ENCODE measurements around the gene RAD23A.
"Not testable (repeated sequence)": the region's sequence is repeated elsewhere in the genome, so short reads cannot be mapped to it uniquely, and the experiment has no call there.

Gene RAD23A

GRCh38 chr19:12955996-12956395, 10.3 kb downstream of the RAD23A start:
- H3K36me3 Mint-ChIP-seq (ENCODE audit: low read depth), result peaks cover 36% of the 10 kb centered on the region

GRCh38 chr19:12956446-12957388, 11.1 kb downstream of the RAD23A start, which contains the start of gene GADD45GIP1:
Gene GADD45GIP1, minus strand, starts transcription at chr19:12957223. Its CDS starts 11 bp downstream, at chr19:12957212.
- Mint-ChIP-seq H3K4me3 (peak within 1 kb of the TSS; percentile 90), H3K27ac (peak within 1 kb of the TSS; percentile 93), H3K9me3 (no peaks in the 10 kb centered on the region), H3K36me3 (ENCODE audit: low read depth) (peaks cover 30% of the 10 kb centered on the region), H3K27me3 (ENCODE audit: low read depth) (peaks cover 3% of the 10 kb centered on the region), H3K4me1 (ENCODE audit: low read depth) (peaks cover 21% of the 10 kb centered on the region)
- DNase-seq (ENCODE audit: low spot score), result peak; percentile 82

More at GRCh38 chr19:12955996-12956395, 10.3 kb downstream of the RAD23A start:
- Mint-ChIP-seq H3K4me1 (ENCODE audit: low read depth) (peaks cover 21% of the 10 kb centered on the region), H3K27ac (peak overlapping the region; percentile 63), H3K9me3 (no peaks in the 10 kb centered on the region), H3K4me3 (peak overlapping the region; percentile 80), H3K27me3 (ENCODE audit: low read depth) (peaks cover 3% of the 10 kb centered on the region)
- DNase-seq (ENCODE audit: low spot score), result no peak

- DNase-seq (ENCODE audit: low spot score); H3K9me3 Mint-ChIP-seq; H3K27me3 Mint-ChIP-seq (ENCODE audit: low read depth): not testable (repeated sequence)
- Mint-ChIP-seq H3K4me1 (ENCODE audit: low read depth) (peaks cover 20% of the 10 kb centered on the region), H3K36me3 (ENCODE audit: low read depth) (peaks cover 24% of the 10 kb centered on the region), H3K27ac (peak overlapping the region; percentile 93), H3K4me3 (peak overlapping the region; percentile 90)
Measured at GRCh38 chr19:12957389-12957952, 11.8 kb downstream of the RAD23A start.

- DNase-seq (ENCODE audit: low spot score), result no peak
- H3K27me3 Mint-ChIP-seq (ENCODE audit: low read depth), result peaks cover 3% of the 10 kb centered on the region
- H3K27ac Mint-ChIP-seq, result no peak overlapping the region
- peaks cover 17% of the 10 kb centered on the region for H3K4me1 Mint-ChIP-seq (ENCODE audit: low read depth)
- no peaks in the 10 kb centered on the region for H3K9me3 Mint-ChIP-seq
- H3K4me3 Mint-ChIP-seq, result no peak overlapping the region
- H3K36me3 Mint-ChIP-seq (ENCODE audit: low read depth), result peaks cover 8% of the 10 kb centered on the region
Measured at GRCh38 chr19:12959481-12959880, 13.8 kb downstream of the RAD23A start.

GRCh38 chr19:12965017-12965811, 19.6 kb downstream of the RAD23A start:
- Mint-ChIP-seq H3K9me3 (no peaks in the 10 kb centered on the region), H3K27ac (peak overlapping the region; percentile 80)

GRCh38 chr19:12965812-12966135, 20.1 kb downstream of the RAD23A start:
- Mint-ChIP-seq H3K9me3 (no peaks in the 10 kb centered on the region), H3K4me1 (ENCODE audit: low read depth) (peaks cover 6% of the 10 kb centered on the region), H3K27ac (peak overlapping the region; percentile 68), H3K36me3 (ENCODE audit: low read depth) (no peaks in the 10 kb centered on the region), H3K4me3 (peak overlapping the region; percentile 83), H3K27me3 (ENCODE audit: low read depth) (no peaks in the 10 kb centered on the region)
- no peak for DNase-seq (ENCODE audit: low spot score)

More at GRCh38 chr19:12965017-12965811, 19.6 kb downstream of the RAD23A start:
- Mint-ChIP-seq H3K4me3 (peak overlapping the region; percentile 83), H3K27me3 (ENCODE audit: low read depth) (peaks cover under 1% of the 10 kb centered on the region), H3K36me3 (ENCODE audit: low read depth) (no peaks in the 10 kb centered on the region), H3K4me1 (ENCODE audit: low read depth) (peaks cover 7% of the 10 kb centered on the region)
- peak; percentile 78 for DNase-seq (ENCODE audit: low spot score)

GRCh38 chr19:12967907-12968306, 22.2 kb downstream of the RAD23A start:
- no peaks in the 10 kb centered on the region for H3K36me3 Mint-ChIP-seq (ENCODE audit: low read depth)
- H3K27ac Mint-ChIP-seq, result no peak overlapping the region
- H3K27me3 Mint-ChIP-seq (ENCODE audit: low read depth), result no peaks in the 10 kb centered on the region
- H3K9me3 Mint-ChIP-seq, result no peaks in the 10 kb centered on the region
- no peak for DNase-seq (ENCODE audit: low spot score)
- peaks cover 6% of the 10 kb centered on the region for H3K4me1 Mint-ChIP-seq (ENCODE audit: low read depth)
- H3K4me3 Mint-ChIP-seq, result no peak overlapping the region

- Mint-ChIP-seq H3K4me3 (no peak within 1 kb of the TSS), H3K27me3 (ENCODE audit: low read depth) (peaks cover 3% of the 10 kb centered on the region), H3K27ac (no peak within 1 kb of the TSS), H3K36me3 (ENCODE audit: low read depth) (no peaks in the 10 kb centered on the region), H3K4me1 (ENCODE audit: low read depth) (peaks cover 6% of the 10 kb centered on the region), H3K9me3 (no peaks in the 10 kb centered on the region)
- no peak for DNase-seq (ENCODE audit: low spot score)
Measured at GRCh38 chr19:12969292-12969988, 23.8 kb downstream of the RAD23A start, which contains the start of gene DAND5. Gene DAND5, plus strand, starts transcription at chr19:12969576. Its CDS starts 85 bp downstream, at chr19:12969661.

- H3K27ac Mint-ChIP-seq, result no peak overlapping the region
- H3K27me3 Mint-ChIP-seq (ENCODE audit: low read depth), result peaks cover 3% of the 10 kb centered on the region
- H3K9me3 Mint-ChIP-seq, result no peaks in the 10 kb centered on the region
- no peak overlapping the region for H3K4me3 Mint-ChIP-seq
- peaks cover 3% of the 10 kb centered on the region for H3K4me1 Mint-ChIP-seq (ENCODE audit: low read depth)
- H3K36me3 Mint-ChIP-seq (ENCODE audit: low read depth), result no peaks in the 10 kb centered on the region
- DNase-seq (ENCODE audit: low spot score), result no peak
Measured at GRCh38 chr19:12970070-12970820, 24.6 kb downstream of the RAD23A start.

- Mint-ChIP-seq H3K4me3 (no peak overlapping the region), H3K9me3 (no peaks in the 10 kb centered on the region), H3K27ac (no peak overlapping the region), H3K4me1 (ENCODE audit: low read depth) (no peaks in the 10 kb centered on the region), H3K36me3 (ENCODE audit: low read depth) (no peaks in the 10 kb centered on the region), H3K27me3 (ENCODE audit: low read depth) (peaks cover 10% of the 10 kb centered on the region)
- no peak for DNase-seq (ENCODE audit: low spot score)
Measured at GRCh38 chr19:12973236-12973635, 27.6 kb downstream of the RAD23A start.

- H3K36me3 Mint-ChIP-seq (ENCODE audit: low read depth), result no peaks in the 10 kb centered on the region
- H3K27ac Mint-ChIP-seq, result no peak overlapping the region
- H3K4me1 Mint-ChIP-seq (ENCODE audit: low read depth), result no peaks in the 10 kb centered on the region
- no peak for DNase-seq (ENCODE audit: low spot score)
- peaks cover 10% of the 10 kb centered on the region for H3K27me3 Mint-ChIP-seq (ENCODE audit: low read depth)
- no peak overlapping the region for H3K4me3 Mint-ChIP-seq
- no peaks in the 10 kb centered on the region for H3K9me3 Mint-ChIP-seq
Measured at GRCh38 chr19:12974301-12975220, 28.9 kb downstream of the RAD23A start.

GRCh38 chr19:12975221-12975741, 29.6 kb downstream of the RAD23A start:
- Mint-ChIP-seq H3K27ac (no peak overlapping the region), H3K4me1 (ENCODE audit: low read depth) (no peaks in the 10 kb centered on the region), H3K27me3 (ENCODE audit: low read depth) (peaks cover 10% of the 10 kb centered on the region), H3K36me3 (ENCODE audit: low read depth) (no peaks in the 10 kb centered on the region), H3K9me3 (no peaks in the 10 kb centered on the region), H3K4me3 (no peak overlapping the region)
- DNase-seq (ENCODE audit: low spot score), result no peak
